Keratinocyte (primary cell): ENCODE measurements around the gene NPPC.
A peak's percentile ranks its signal among the peaks of the same experiment; 100 is the strongest.

Experiments used
- CTCF ChIP-seq, 3 experiments: IDR thresholded peaks in 1 of 3; conservative IDR thresholded peaks in 1 of 3; optimal IDR thresholded peaks in 1 of 3; 2 replicates in 2 of 3; 3 replicates in 1 of 3; pipeline versions ENCODE3 to v1.5.1; 2011; ENCODE audit warnings: low read length in 3 of 3, mild to moderate bottlenecking in 3 of 3, moderate library complexity in 2 of 3, control low read depth in 1 of 3, inconsistent platforms in 1 of 3; ENCODE audit not compliant: insufficient read depth in 2 of 3; ENCODE audit errors: extremely low read depth in 1 of 3
- EZH2 ChIP-seq: IDR thresholded peaks from one replicate; pipeline ENCODE4 v1.6.1; 2012; ENCODE audit warnings: inconsistent platforms, mild to moderate bottlenecking, low read length, moderate library complexity

DNA sequence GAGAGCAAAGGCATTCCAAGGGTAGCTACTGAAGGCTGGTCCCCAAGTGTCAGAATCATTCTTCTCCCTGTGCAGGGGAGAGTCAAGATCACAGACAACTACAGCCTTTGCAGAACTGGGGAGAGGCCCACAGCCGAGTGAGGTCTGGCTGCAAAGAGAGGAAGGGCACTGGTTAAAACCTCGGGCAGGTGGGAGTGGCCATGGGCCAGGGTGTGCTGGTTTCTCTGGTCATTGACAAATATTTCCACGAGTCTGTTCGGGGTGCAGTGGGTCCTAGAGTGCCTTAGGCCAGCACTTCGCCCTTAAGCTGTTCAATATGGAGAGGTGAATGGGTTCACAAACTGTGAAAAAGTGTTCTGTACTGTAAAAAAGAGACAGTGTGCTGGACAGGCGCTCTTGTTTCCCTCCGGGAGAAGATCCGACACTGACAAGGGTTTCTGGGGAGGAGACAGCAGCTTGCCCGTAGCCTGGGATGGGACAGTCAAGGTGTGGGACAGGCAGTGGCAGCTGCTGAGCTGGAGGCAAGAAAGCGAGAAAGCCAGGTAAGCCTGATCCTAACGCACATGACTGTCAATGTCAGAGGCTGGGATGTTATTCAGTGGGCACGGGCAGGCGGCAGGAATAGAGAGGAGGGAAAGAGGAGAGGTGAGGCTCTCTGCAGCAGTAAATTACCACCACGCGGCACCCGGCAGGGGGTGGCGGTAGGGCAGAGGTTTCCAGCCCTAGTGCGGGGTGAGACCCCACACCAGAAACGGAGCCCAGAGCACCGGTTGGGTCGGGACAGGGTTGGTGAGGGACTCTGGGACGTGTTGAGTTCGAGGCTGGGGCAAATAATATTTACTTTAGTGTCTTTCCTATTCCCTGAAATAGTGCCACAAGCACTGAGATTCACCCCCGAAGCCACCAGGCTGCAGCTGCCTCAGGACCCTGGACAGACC is 2.0 kb downstream of the NPPC start:
- TF ChIP-seq CTCF (optimal IDR thresholded peaks at IDR 0.05 in 1 of 3, IDR thresholded peaks at IDR 0.05 in 1 of 3, conservative IDR thresholded peaks at IDR 0.05 in 1 of 3; ENCODE audit: extremely low read depth in 1 of 3, insufficient read depth in 2 of 3, low read length in 3 of 3) (no peak), EZH2 (peak; percentile 31)
